ENCODE data around the gene CA6.

The CA6 gene

GRCh38 chr1:8937701-8938100 is 8.0 kb upstream of the CA6 start:
- no peak for TF ChIP-seq CTCF (IDR thresholded peaks at IDR 0.05)
- TF ChIP-seq ZFX (IDR thresholded peaks at IDR 0.05; ENCODE audit: borderline replicate concordance), result no peak
- no peak overlapping the region for H3K27ac ChIP-seq

GRCh38 chr1:8938232-8938999 is 7.3 kb upstream of the CA6 start:
- TF ChIP-seq ZFX (IDR thresholded peaks at IDR 0.05; ENCODE audit: borderline replicate concordance), result no peak
- TF ChIP-seq CTCF (IDR thresholded peaks at IDR 0.05), result no peak
- no peak overlapping the region for H3K27ac ChIP-seq

GRCh38 chr1:8939000-8939265 is 6.7 kb upstream of the CA6 start:
- H3K27ac ChIP-seq, result no peak overlapping the region
- TF ChIP-seq CTCF (IDR thresholded peaks at IDR 0.05) (no peak), ZFX (IDR thresholded peaks at IDR 0.05; ENCODE audit: borderline replicate concordance) (no peak)

GRCh38 chr1:8939362-8939995 is 6.2 kb upstream of the CA6 start:
- TF ChIP-seq CTCF (IDR thresholded peaks at IDR 0.05) (no peak), ZFX (IDR thresholded peaks at IDR 0.05; ENCODE audit: borderline replicate concordance) (no peak)
- H3K27ac ChIP-seq, result no peak overlapping the region

- TF ChIP-seq CTCF (IDR thresholded peaks at IDR 0.05) (no peak), ZFX (IDR thresholded peaks at IDR 0.05; ENCODE audit: borderline replicate concordance) (no peak)
- H3K27ac ChIP-seq, result no peak overlapping the region
Measured at GRCh38 chr1:8941906-8942305, 3.8 kb upstream of the CA6 start.

GRCh38 chr1:8943498-8944405 is 1.9 kb upstream of the CA6 start:
- H3K27ac ChIP-seq, result no peak overlapping the region
- no peak for TF ChIP-seq ZFX (IDR thresholded peaks at IDR 0.05; ENCODE audit: borderline replicate concordance)
- no peak for TF ChIP-seq CTCF (IDR thresholded peaks at IDR 0.05)

All from 22Rv1 (cell line).